Activated naive CD8-positive, alpha-beta T cell treated with anti-CD3 and anti-CD28 coated beads, Interleukin-2, amount 10 ng/mL, durations not matched to agents 7 days and 5 days (primary cell): ENCODE results near the gene MAMDC2. TPM values are rescaled to one million over a fixed set of nuclear protein-coding genes. Genes with fewer than 3 reads are reported as not detected.

Source experiments
- ATAC-seq: fragments of 150-1000 bp; cut with Tn5 transposase; one replicate; pipeline ENCODE4 v1.10.0; 2021; ENCODE audit warnings: low read depth, moderate library complexity
- POLR2A ChIA-PET: fragments of 350-600 bp; sonication (Branson Sonifier 250); formaldehyde crosslinking; loops from one replicate; lab custom pipeline; 2021; ENCODE audit warnings: antibody characterized with exemption; lab: Charles Lee
- DNase-seq: peaks from one replicate; pipeline ENCODE4 v3.0.0; 2021
- H3K27ac Mint-ChIP-seq: one replicate; pipeline ENCODE4 v1.8.0; 2022; ENCODE audit warnings: mild to moderate bottlenecking, mixed read lengths
- H3K27me3 Mint-ChIP-seq: one replicate; pipeline ENCODE4 v1.8.0; 2022; ENCODE audit warnings: mild to moderate bottlenecking, moderate library complexity, mixed read lengths
- H3K36me3 Mint-ChIP-seq: one replicate; pipeline ENCODE4 v1.8.0; 2021; ENCODE audit warnings: mild to moderate bottlenecking, mixed read lengths
- H3K4me1 Mint-ChIP-seq: one replicate; pipeline ENCODE4 v1.8.0; 2021; ENCODE audit warnings: mixed read lengths
- H3K4me3 Mint-ChIP-seq: one replicate; pipeline ENCODE4 v1.8.0; 2022; ENCODE audit warnings: mild to moderate bottlenecking, moderate library complexity, mixed read lengths
- H3K9me3 Mint-ChIP-seq: one replicate; pipeline ENCODE4 v1.8.0; 2021; ENCODE audit warnings: mixed read lengths
- total RNA-seq, 2 experiments: library from RNA; stranded (reverse); gene quantifications; one replicate each; pipeline ENCODE4 v1.2.3, GENCODE V29; 2021

The MAMDC2 gene
- total RNA-seq, 2 experiments from 2014 or later = 0.08 TPM; not detected in 1

- H3K4me3 Mint-ChIP-seq = no peak overlapping the region
- no peak overlapping the region for H3K27ac Mint-ChIP-seq
- H3K27me3 Mint-ChIP-seq = no peaks in the 10 kb centered on the region
- no peaks in the 10 kb centered on the region for H3K9me3 Mint-ChIP-seq
- peaks cover 36% of the 10 kb centered on the region for H3K4me1 Mint-ChIP-seq
- POLR2A ChIA-PET = no interaction called here
- ATAC-seq (no peak), DNase-seq (no peak)
- peaks cover 44% of the 10 kb centered on the region for H3K36me3 Mint-ChIP-seq
These were observed 219.8 kb downstream of the MAMDC2 start for GRCh38 chr9:70263421-70263820.

Other genes with a start within 250 kb of the MAMDC2 start
- gene CFAP95, start 223.0 kb upstream of the MAMDC2 start, total RNA-seq = 10 to 100 TPM; 10.6 to 12.3 TPM
- 10 to 100 TPM; 42.3 to 44.9 TPM for gene SMC5, start 215.1 kb downstream of the MAMDC2 start, total RNA-seq